Measurements from ENCODE around the gene EHHADH.

The EHHADH gene

DNA sequence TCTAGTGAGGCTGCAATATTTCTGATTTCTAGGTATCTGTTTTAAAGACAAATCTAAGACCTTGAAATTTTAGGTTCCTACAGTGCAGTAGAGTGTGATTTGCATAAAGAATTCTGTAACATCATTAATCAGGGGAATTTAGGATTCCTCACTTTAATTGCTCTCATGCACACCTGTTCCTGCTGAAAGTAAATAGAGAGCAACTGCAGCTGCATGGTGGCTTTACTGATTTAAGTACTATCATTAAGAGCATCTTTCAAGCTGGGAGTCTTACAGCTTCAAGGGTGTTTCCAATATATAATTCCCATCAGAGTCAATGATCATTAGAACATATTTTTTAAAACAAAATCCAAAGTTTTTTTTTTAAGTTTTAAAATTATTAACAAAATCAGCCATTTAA is 65.0 kb downstream of the EHHADH start:
- H3K4me3 ChIP-seq (replicated peaks; ENCODE audit: low read depth, low read length), result no peak overlapping the region
- H3K36me3 ChIP-seq (ENCODE audit: control insufficient read depth, insufficient read depth, low read length), result no peaks in the 10 kb centered on the region
- no peaks in the 10 kb centered on the region for H3K27me3 ChIP-seq (replicated peaks; ENCODE audit: control insufficient read depth, insufficient read depth, low read length)
- TF ChIP-seq, protein P1, sequence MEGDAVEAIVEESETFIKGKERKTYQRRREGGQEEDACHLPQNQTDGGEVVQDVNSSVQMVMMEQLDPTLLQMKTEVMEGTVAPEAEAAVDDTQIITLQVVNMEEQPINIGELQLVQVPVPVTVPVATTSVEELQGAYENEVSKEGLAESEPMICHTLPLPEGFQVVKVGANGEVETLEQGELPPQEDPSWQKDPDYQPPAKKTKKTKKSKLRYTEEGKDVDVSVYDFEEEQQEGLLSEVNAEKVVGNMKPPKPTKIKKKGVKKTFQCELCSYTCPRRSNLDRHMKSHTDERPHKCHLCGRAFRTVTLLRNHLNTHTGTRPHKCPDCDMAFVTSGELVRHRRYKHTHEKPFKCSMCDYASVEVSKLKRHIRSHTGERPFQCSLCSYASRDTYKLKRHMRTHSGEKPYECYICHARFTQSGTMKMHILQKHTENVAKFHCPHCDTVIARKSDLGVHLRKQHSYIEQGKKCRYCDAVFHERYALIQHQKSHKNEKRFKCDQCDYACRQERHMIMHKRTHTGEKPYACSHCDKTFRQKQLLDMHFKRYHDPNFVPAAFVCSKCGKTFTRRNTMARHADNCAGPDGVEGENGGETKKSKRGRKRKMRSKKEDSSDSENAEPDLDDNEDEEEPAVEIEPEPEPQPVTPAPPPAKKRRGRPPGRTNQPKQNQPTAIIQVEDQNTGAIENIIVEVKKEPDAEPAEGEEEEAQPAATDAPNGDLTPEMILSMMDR (IDR thresholded peaks at IDR 0.05; ENCODE audit: insufficient read depth, low read length, poor library complexity, severe bottlenecking), result no peak
- DNase-seq (ENCODE audit: extremely low read depth, insufficient read length), result no peak

DNA sequence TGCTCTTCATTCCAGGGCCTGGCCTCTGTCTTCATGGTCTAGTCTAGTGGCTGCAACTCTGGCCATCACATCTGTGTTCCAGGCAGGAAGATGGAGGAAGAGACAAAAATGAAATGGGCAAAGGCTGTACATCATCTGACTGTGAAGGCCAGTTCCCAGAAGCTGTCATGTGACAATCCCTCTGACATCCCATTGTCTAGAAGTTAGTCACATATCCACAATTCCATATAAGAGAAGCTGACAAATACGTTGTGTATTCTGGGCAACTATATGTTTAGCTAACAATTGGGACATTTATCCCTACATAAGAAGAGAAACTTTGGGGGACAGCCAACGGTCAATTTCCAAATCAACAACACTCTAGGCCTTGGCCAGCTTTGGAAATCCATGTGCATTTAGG is 66.5 kb downstream of the EHHADH start:
- Histone ChIP-seq H3K36me3 (ENCODE audit: control insufficient read depth, insufficient read depth, low read length) (no peaks in the 10 kb centered on the region), H3K27me3 (replicated peaks; ENCODE audit: control insufficient read depth, insufficient read depth, low read length) (no peaks in the 10 kb centered on the region), H3K4me3 (replicated peaks; ENCODE audit: low read depth, low read length) (no peak overlapping the region)
- TF ChIP-seq, protein P1 (IDR thresholded peaks at IDR 0.05; ENCODE audit: insufficient read depth, low read length, poor library complexity, severe bottlenecking), result no peak
- no peak for DNase-seq (ENCODE audit: extremely low read depth, insufficient read length)

DNA sequence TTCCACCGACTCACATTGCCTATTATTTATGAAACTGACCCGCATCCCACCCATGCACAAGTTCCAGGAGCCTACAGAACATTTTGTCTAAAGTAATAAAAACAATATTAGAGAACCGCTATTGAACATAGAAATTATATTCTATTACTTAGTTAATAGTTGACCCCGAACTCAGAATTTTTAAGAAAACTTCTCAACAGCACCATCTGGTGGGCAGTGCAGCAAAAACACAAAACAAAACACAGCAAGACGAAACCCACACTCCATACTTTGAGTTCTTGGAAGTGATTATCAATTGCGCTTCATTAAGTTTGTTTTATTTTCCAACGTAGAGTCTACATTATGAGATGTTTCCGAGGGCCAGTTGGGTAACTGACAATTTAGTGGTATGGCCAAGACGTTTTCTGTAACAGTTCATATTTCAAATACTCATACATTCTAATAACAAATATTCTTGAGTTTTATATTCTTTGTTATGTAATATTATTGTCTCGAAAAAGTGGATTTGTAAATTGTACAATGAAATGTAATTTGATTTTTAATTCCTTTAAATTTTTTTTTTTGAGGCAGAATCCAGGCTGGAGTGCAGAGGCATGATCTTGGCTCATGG is 77.0 kb downstream of the EHHADH start:
- Histone ChIP-seq H3K36me3 (ENCODE audit: control insufficient read depth, insufficient read depth, low read length) (no peaks in the 10 kb centered on the region), H3K27me3 (replicated peaks; ENCODE audit: control insufficient read depth, insufficient read depth, low read length) (no peaks in the 10 kb centered on the region), H3K4me3 (replicated peaks; ENCODE audit: low read depth, low read length) (no peak overlapping the region)
- TF ChIP-seq, protein P1 (IDR thresholded peaks at IDR 0.05; ENCODE audit: insufficient read depth, low read length, poor library complexity, severe bottlenecking), result peak; percentile 62
- DNase-seq (ENCODE audit: extremely low read depth, insufficient read length), result no peak

DNA sequence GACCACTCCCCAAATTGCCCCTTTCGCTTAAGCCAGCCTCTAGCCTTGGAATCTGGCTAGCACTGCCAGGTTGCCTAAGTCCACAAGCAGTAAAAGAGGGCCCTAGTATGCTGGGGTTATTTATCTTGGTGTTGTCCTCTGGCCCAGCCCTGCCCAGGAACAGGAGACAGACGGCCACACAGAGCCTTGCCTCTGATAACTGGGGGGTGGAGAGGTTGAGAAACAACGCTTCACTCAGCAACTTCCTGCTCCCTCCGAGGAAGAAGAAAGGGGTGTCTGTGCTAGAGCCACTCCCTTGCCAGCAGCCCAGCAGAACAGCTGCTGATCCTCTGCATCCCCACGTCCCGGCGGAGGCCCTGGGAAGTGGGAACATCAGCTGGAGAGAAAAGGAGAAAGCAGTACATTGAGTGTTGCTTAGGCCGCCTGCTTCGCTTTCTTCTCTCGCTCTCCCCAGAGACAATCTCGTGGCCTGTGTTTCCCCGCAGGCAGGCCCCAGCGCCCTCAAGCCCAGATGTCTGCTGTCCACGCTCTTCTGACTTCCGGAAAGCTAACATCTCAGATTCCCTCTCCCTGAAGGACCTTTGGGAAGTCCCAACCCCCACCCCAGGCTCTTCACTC is 78.4 kb downstream of the EHHADH start:
- DNase-seq (ENCODE audit: extremely low read depth, insufficient read length), result peak; percentile 73
- TF ChIP-seq, protein P1 (IDR thresholded peaks at IDR 0.05; ENCODE audit: insufficient read depth, low read length, poor library complexity, severe bottlenecking), result no peak
- Histone ChIP-seq H3K4me3 (replicated peaks; ENCODE audit: low read depth, low read length) (peak overlapping the region; percentile 25), H3K36me3 (ENCODE audit: control insufficient read depth, insufficient read depth, low read length) (no peaks in the 10 kb centered on the region), H3K27me3 (replicated peaks; ENCODE audit: control insufficient read depth, insufficient read depth, low read length) (no peaks in the 10 kb centered on the region)

DNA sequence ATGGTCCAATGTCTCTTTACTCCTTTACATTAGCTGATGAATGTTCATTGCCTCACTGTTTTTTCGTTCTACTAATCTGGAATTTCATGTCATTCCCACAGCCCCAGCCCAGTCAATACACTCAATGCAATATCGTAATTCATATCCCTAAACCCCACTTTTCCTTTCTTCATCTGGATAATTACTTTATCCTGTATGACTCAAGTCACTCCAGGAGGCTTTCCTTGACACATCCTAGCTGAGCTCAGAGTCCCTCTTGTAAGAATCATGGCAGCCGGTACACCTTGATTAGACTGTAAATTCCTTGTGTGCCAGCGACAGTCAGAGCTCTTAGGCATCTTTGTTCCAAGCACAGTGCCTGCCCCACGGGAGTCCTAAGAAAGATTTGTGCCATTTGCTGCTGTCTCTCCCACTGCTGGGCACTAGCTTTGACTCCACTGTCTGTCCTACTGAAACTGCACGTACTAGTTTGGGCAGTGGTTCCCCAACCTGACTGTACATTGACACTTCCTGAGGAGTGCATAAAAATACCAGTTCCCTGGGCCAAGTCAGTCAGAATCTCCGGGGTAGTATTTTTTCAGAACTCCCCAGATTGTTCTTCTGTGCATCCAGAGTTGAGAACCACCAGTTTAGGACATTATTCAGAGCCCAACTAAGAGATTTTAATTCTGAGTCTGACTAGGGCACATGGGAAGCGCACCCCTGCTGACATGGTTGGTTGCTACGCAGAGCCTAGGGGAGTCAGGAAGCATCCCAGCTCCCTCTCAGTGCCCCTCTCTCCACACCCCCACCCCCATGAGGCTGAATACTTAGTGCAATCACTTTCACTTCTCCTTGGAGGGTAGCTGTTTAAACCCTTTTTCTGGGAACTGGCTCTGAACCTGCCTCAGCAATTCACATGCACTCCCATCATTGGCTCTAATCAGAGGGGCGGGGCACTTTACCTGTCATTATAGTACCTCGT is 81.5 kb downstream of the EHHADH start:
- no peak overlapping the region for H3K4me3 ChIP-seq (replicated peaks; ENCODE audit: low read depth, low read length)
- H3K36me3 ChIP-seq (ENCODE audit: control insufficient read depth, insufficient read depth, low read length), result no peaks in the 10 kb centered on the region
- DNase-seq (ENCODE audit: extremely low read depth, insufficient read length), result no peak
- no peaks in the 10 kb centered on the region for H3K27me3 ChIP-seq (replicated peaks; ENCODE audit: control insufficient read depth, insufficient read depth, low read length)
- TF ChIP-seq, protein P1 (IDR thresholded peaks at IDR 0.05; ENCODE audit: insufficient read depth, low read length, poor library complexity, severe bottlenecking), result no peak

Data from GM06990 (cell line).